T-helper 17 cell (primary cell): Measurements from ENCODE around the gene KRTAP9-8. TPM values are rescaled to one million over a fixed set of nuclear protein-coding genes. Genes with fewer than 3 reads are reported as not detected.
"Not testable (repeated sequence)": the region's sequence is repeated elsewhere in the genome, so short reads cannot be mapped to it uniquely, and the experiment has no call there.

ENCODE experiments used
- ATAC-seq: fragments of 150-1000 bp; cut with Tn5 transposase; 2 replicates; pipeline ENCODE4 v1.10.0; 2021; ENCODE audit warnings: mild to moderate bottlenecking, moderate library complexity
- DNase-seq, 3 donors: peaks; one replicate each; pipeline versions ENCODE4 v3.0.0 to v3.0.0-alpha.2; 2020 to 2021
- H3K9me3 ChIP-seq: one replicate; pipeline ENCODE4 v1.7.0; 2013; ENCODE audit warnings: low read length, mild to moderate bottlenecking; ENCODE audit not compliant: control insufficient read depth, poor library complexity, severe bottlenecking
- H3K27ac Mint-ChIP-seq: one replicate; pipeline ENCODE4 v1.8.0; 2022; ENCODE audit warnings: mild to moderate bottlenecking, moderate library complexity, mixed read lengths
- H3K27me3 Mint-ChIP-seq: one replicate; pipeline ENCODE4 v1.8.0; 2022; ENCODE audit warnings: mixed read lengths
- H3K36me3 Mint-ChIP-seq: one replicate; pipeline ENCODE4 v1.8.0; 2022; ENCODE audit warnings: low read depth, mixed read lengths
- H3K4me1 Mint-ChIP-seq: one replicate; pipeline ENCODE4 v1.8.0; 2022; ENCODE audit warnings: mild to moderate bottlenecking, mixed read lengths
- H3K4me3 Mint-ChIP-seq: one replicate; pipeline ENCODE4 v1.8.0; 2022; ENCODE audit warnings: mild to moderate bottlenecking, moderate library complexity, mixed read lengths
- total RNA-seq, 4 donors: library from RNA in 2 of 4; stranded (reverse) in 2 of 4; gene quantifications; one replicate each; pipeline ENCODE4 v1.2.3 and lab custom pipeline; 2022 to 2026

The KRTAP9-8 gene
- total RNA-seq, 2 donors from 2014 or later, result not detected

GRCh38 chr17:41267711-41268110 lies 29.9 kb downstream of the KRTAP9-8 start:
- Mint-ChIP-seq H3K27ac (no peak overlapping the region), H3K4me3 (no peak overlapping the region), H3K36me3 (no peaks in the 10 kb centered on the region), H3K27me3 (peaks cover 12% of the 10 kb centered on the region), H3K4me1 (peaks cover 4% of the 10 kb centered on the region)
- ATAC-seq (no peak), DNase-seq (no peak)
- H3K9me3 ChIP-seq, result no peaks in the 10 kb centered on the region

GRCh38 chr17:41271323-41271722 lies 33.5 kb downstream of the KRTAP9-8 start:
- not testable (repeated sequence) for H3K9me3 ChIP-seq, ATAC-seq, H3K4me1 Mint-ChIP-seq, DNase-seq, H3K36me3 Mint-ChIP-seq, H3K4me3 Mint-ChIP-seq, H3K27ac Mint-ChIP-seq
- peaks cover 15% of the 10 kb centered on the region for H3K27me3 Mint-ChIP-seq

GRCh38 chr17:41271858-41272257 lies 34.1 kb downstream of the KRTAP9-8 start:
- ATAC-seq (no peak), DNase-seq (no peak)
- Mint-ChIP-seq H3K36me3 (no peaks in the 10 kb centered on the region), H3K27me3 (peaks cover 17% of the 10 kb centered on the region), H3K4me1 (peaks cover 11% of the 10 kb centered on the region), H3K27ac (no peak overlapping the region), H3K4me3 (no peak overlapping the region)
- no peaks in the 10 kb centered on the region for H3K9me3 ChIP-seq

- H3K4me3 Mint-ChIP-seq, H3K36me3 Mint-ChIP-seq, DNase-seq, H3K9me3 ChIP-seq, H3K27ac Mint-ChIP-seq, ATAC-seq: not testable (repeated sequence)
- H3K4me1 Mint-ChIP-seq, result peaks cover 11% of the 10 kb centered on the region
- peaks cover 33% of the 10 kb centered on the region for H3K27me3 Mint-ChIP-seq
Measured at GRCh38 chr17:41275648-41276190, 37.9 kb downstream of the KRTAP9-8 start, which contains the start of gene KRTAP9-7. KRTAP9-7 (plus strand) TSS chr17:41275698; CDS start chr17:41275698, 0 bp downstream.

- Mint-ChIP-seq H3K4me3 (no peak overlapping the region), H3K36me3 (peaks cover 2% of the 10 kb centered on the region), H3K27ac (no peak overlapping the region), H3K4me1 (peaks cover 6% of the 10 kb centered on the region), H3K27me3 (peaks cover 33% of the 10 kb centered on the region)
- ATAC-seq, result no peak
- DNase-seq, result no peak
- no peaks in the 10 kb centered on the region for H3K9me3 ChIP-seq
Measured at GRCh38 chr17:41278176-41278955, 40.6 kb downstream of the KRTAP9-8 start.

- Mint-ChIP-seq H3K4me1 (no peaks in the 10 kb centered on the region), H3K4me3 (no peak overlapping the region), H3K36me3 (no peaks in the 10 kb centered on the region), H3K27me3 (peaks cover 10% of the 10 kb centered on the region), H3K27ac (no peak overlapping the region)
- DNase-seq (no peak), ATAC-seq (no peak)
- H3K9me3 ChIP-seq, result no peaks in the 10 kb centered on the region
Measured at GRCh38 chr17:41284043-41284442, 46.2 kb downstream of the KRTAP9-8 start.

- H3K4me1 Mint-ChIP-seq, result no peaks in the 10 kb centered on the region
- H3K9me3 ChIP-seq, result no peaks in the 10 kb centered on the region
- no peak overlapping the region for H3K4me3 Mint-ChIP-seq
- H3K36me3 Mint-ChIP-seq, result no peaks in the 10 kb centered on the region
- H3K27me3 Mint-ChIP-seq, result peaks cover 5% of the 10 kb centered on the region
- DNase-seq (no peak), ATAC-seq (no peak)
- no peak overlapping the region for H3K27ac Mint-ChIP-seq
Measured at GRCh38 chr17:41284546-41284945, 46.7 kb downstream of the KRTAP9-8 start.

GRCh38 chr17:41287050-41287449 lies 49.3 kb downstream of the KRTAP9-8 start:
- peaks cover 14% of the 10 kb centered on the region for H3K27me3 Mint-ChIP-seq
- H3K4me1 Mint-ChIP-seq, result no peaks in the 10 kb centered on the region
- DNase-seq (no peak), ATAC-seq (no peak)
- H3K9me3 ChIP-seq, result no peaks in the 10 kb centered on the region
- no peaks in the 10 kb centered on the region for H3K36me3 Mint-ChIP-seq
- no peak overlapping the region for H3K4me3 Mint-ChIP-seq
- no peak overlapping the region for H3K27ac Mint-ChIP-seq

Other genes starting within 250 kb of the KRTAP9-8 start
- gene KRTAP3-3, start 243.8 kb upstream of the KRTAP9-8 start, total RNA-seq, result not detected
- not detected for gene KRTAP3-2, start 238.1 kb upstream of the KRTAP9-8 start, total RNA-seq
- gene KRTAP3-1, start 228.9 kb upstream of the KRTAP9-8 start, total RNA-seq, result not detected
- not detected for gene KRTAP1-5, start 210.8 kb upstream of the KRTAP9-8 start, total RNA-seq
- gene KRTAP1-4, start 207.8 kb upstream of the KRTAP9-8 start, total RNA-seq, result not detected
- gene KRTAP1-3, start 203.1 kb upstream of the KRTAP9-8 start, total RNA-seq, result not detected
- not detected for gene KRTAP1-1, start 196.5 kb upstream of the KRTAP9-8 start, total RNA-seq
- not detected for gene KRTAP2-1, start 190.7 kb upstream of the KRTAP9-8 start, total RNA-seq
- not detected for gene KRTAP2-2, start 182.8 kb upstream of the KRTAP9-8 start, total RNA-seq
- gene KRTAP2-3, start 177.9 kb upstream of the KRTAP9-8 start, total RNA-seq, result not detected
- not detected for gene KRTAP2-4, start 172.1 kb upstream of the KRTAP9-8 start, total RNA-seq
- not detected for gene KRTAP4-7, start 153.8 kb upstream of the KRTAP9-8 start, total RNA-seq
- gene KRTAP4-8, start 139.9 kb upstream of the KRTAP9-8 start, total RNA-seq, result not detected
- gene KRTAP4-16, start 135.8 kb upstream of the KRTAP9-8 start, total RNA-seq, result not detected
- not detected for gene KRTAP4-9, start 132.6 kb upstream of the KRTAP9-8 start, total RNA-seq
- not detected for gene KRTAP4-11, start 119.6 kb upstream of the KRTAP9-8 start, total RNA-seq
- gene KRTAP4-12, start 113.8 kb upstream of the KRTAP9-8 start, total RNA-seq, result not detected
- gene KRTAP4-6, start 97.5 kb upstream of the KRTAP9-8 start, total RNA-seq, result not detected
- not detected for gene KRTAP4-5, start 88.2 kb upstream of the KRTAP9-8 start, total RNA-seq
- gene KRTAP4-4, start 77.3 kb upstream of the KRTAP9-8 start, total RNA-seq, result not detected
- not detected for gene KRTAP4-3, start 69.8 kb upstream of the KRTAP9-8 start, total RNA-seq
- gene KRTAP4-2, start 59.8 kb upstream of the KRTAP9-8 start, total RNA-seq, result not detected
- gene KRTAP4-1, start 53.1 kb upstream of the KRTAP9-8 start, total RNA-seq, result not detected
- not detected for gene KRTAP9-1, start 48.1 kb upstream of the KRTAP9-8 start, total RNA-seq
- gene KRTAP9-2, start 11.4 kb upstream of the KRTAP9-8 start, total RNA-seq, result not detected
- not detected for gene KRTAP9-3, start 5.5 kb upstream of the KRTAP9-8 start, total RNA-seq
- gene KRTAP9-4, start 11.7 kb downstream of the KRTAP9-8 start, total RNA-seq, result not detected
- not detected for gene KRTAP9-9, start 17.4 kb downstream of the KRTAP9-8 start, total RNA-seq
- not detected for gene KRTAP9-6, start 27.4 kb downstream of the KRTAP9-8 start, total RNA-seq
- gene KRTAP9-7, start 37.7 kb downstream of the KRTAP9-8 start, total RNA-seq, result not detected
- not detected for gene KRTAP29-1, start 64.9 kb downstream of the KRTAP9-8 start, total RNA-seq
- gene KRTAP16-1, start 71.3 kb downstream of the KRTAP9-8 start, total RNA-seq, result under 1 TPM; 0.17 to 0.34 TPM
- not detected for gene KRTAP17-1, start 77.7 kb downstream of the KRTAP9-8 start, total RNA-seq
- not detected for gene KRT33A, start 112.8 kb downstream of the KRTAP9-8 start, total RNA-seq
- gene KRT33B, start 131.8 kb downstream of the KRTAP9-8 start, total RNA-seq, result not detected
- not detected for gene KRT34, start 144.3 kb downstream of the KRTAP9-8 start, total RNA-seq
- not detected for gene KRT31, start 159.6 kb downstream of the KRTAP9-8 start, total RNA-seq
- not detected for gene KRT37, start 186.6 kb downstream of the KRTAP9-8 start, total RNA-seq
- not detected for gene KRT38, start 203.0 kb downstream of the KRTAP9-8 start, total RNA-seq
- gene KRT32, start 229.4 kb downstream of the KRTAP9-8 start, total RNA-seq, result not detected
- not detected for gene KRT35, start 243.2 kb downstream of the KRTAP9-8 start, total RNA-seq